ENCODE results near the gene PCDHGA5. TPM values are rescaled to one million over a fixed set of nuclear protein-coding genes. Genes with fewer than 3 reads are reported as not detected.
"Not testable (repeated sequence)": the region's sequence is repeated elsewhere in the genome, so short reads cannot be mapped to it uniquely, and the experiment has no call there.

The PCDHGA5 gene
- polyA plus RNA-seq, 1 donor (not counting 4 experiments of a cell fraction or from before 2014, with no cell fraction given): 0.01 TPM

DNA sequence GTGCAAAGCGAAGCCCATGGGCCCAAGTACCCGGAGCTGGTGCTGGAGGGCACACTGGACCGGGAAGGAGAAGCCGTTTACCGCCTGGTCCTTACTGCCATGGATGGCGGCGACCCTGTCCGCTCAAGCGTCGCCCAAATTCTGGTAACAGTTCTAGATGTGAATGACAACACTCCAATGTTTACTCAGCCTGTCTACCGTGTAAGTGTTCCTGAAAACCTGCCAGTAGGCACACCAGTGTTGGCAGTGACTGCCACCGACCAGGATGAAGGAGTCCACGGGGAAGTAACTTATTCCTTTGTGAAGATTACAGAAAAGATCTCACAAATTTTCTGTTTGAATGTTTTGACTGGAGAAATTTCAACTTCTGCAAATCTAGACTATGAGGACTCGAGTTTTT is 10.7 kb downstream of the PCDHGA5 start:
- no peaks in the 10 kb centered on the region for H3K9me1 ChIP-seq (ENCODE audit: control insufficient read depth, extremely low read depth, insufficient read depth, low read length)
- dilution Hi-C loops (cut with MboI; ENCODE audit: extremely low pct_ligation_motif_present, low sequenced_read_pairs): no loop called here
- no peak overlapping the region for H3K27ac ChIP-seq (ENCODE audit: control insufficient read depth, insufficient read depth, low read length)
- peaks cover 24% of the 10 kb centered on the region for H3K9me3 ChIP-seq (ENCODE audit: control insufficient read depth, low read depth, low read length)
- H2AFZ ChIP-seq (ENCODE audit: control insufficient read depth, low read length): no peak overlapping the region
- no peaks in the 10 kb centered on the region for H4K20me1 ChIP-seq (ENCODE audit: control insufficient read depth, extremely low read depth, insufficient read depth, low read length)
- no peak overlapping the region for H3K4me3 ChIP-seq (ENCODE audit: control insufficient read depth in 2 of 3, extremely low read depth in 1 of 3, insufficient read depth in 2 of 3, low read depth in 1 of 3, low read length in 3 of 3)
- H3K36me3 ChIP-seq (ENCODE audit: control insufficient read depth in 2 of 2, extremely low read depth in 1 of 2, insufficient read depth in 2 of 2, low read length in 2 of 2): no peaks in the 10 kb centered on the region
- H3K27me3 ChIP-seq (ENCODE audit: control insufficient read depth, extremely low read depth, insufficient read depth, low read length): peaks cover 33% of the 10 kb centered on the region
- no peak overlapping the region for H3K9ac ChIP-seq (ENCODE audit: control insufficient read depth, extremely low read depth, insufficient read depth, low read length)
- FAIRE-seq (no peak), DNase-seq (ENCODE audit: low read depth, low spot score) (no peak)
- H3K4me2 ChIP-seq (ENCODE audit: control insufficient read depth, extremely low read depth, insufficient read depth, low read depth, low read length): no peak overlapping the region
- H3K4me1 ChIP-seq (ENCODE audit: control insufficient read depth, extremely low read depth, insufficient read depth, low read length): no peaks in the 10 kb centered on the region
- H3K79me2 ChIP-seq (ENCODE audit: control insufficient read depth, insufficient read depth, low read length): no peaks in the 10 kb centered on the region
- TF ChIP-seq EZH2 (IDR thresholded peaks at IDR 0.05; ENCODE audit: low read length): no peak
- TF ChIP-seq, protein P1, sequence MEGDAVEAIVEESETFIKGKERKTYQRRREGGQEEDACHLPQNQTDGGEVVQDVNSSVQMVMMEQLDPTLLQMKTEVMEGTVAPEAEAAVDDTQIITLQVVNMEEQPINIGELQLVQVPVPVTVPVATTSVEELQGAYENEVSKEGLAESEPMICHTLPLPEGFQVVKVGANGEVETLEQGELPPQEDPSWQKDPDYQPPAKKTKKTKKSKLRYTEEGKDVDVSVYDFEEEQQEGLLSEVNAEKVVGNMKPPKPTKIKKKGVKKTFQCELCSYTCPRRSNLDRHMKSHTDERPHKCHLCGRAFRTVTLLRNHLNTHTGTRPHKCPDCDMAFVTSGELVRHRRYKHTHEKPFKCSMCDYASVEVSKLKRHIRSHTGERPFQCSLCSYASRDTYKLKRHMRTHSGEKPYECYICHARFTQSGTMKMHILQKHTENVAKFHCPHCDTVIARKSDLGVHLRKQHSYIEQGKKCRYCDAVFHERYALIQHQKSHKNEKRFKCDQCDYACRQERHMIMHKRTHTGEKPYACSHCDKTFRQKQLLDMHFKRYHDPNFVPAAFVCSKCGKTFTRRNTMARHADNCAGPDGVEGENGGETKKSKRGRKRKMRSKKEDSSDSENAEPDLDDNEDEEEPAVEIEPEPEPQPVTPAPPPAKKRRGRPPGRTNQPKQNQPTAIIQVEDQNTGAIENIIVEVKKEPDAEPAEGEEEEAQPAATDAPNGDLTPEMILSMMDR (optimal IDR thresholded peaks at IDR 0.05 in 1 of 3, IDR thresholded peaks at IDR 0.05 in 1 of 3, conservative IDR thresholded peaks at IDR 0.05 in 1 of 3; ENCODE audit: extremely low read depth in 1 of 3, insufficient read depth in 2 of 3, low read length in 3 of 3): no peak

DNA sequence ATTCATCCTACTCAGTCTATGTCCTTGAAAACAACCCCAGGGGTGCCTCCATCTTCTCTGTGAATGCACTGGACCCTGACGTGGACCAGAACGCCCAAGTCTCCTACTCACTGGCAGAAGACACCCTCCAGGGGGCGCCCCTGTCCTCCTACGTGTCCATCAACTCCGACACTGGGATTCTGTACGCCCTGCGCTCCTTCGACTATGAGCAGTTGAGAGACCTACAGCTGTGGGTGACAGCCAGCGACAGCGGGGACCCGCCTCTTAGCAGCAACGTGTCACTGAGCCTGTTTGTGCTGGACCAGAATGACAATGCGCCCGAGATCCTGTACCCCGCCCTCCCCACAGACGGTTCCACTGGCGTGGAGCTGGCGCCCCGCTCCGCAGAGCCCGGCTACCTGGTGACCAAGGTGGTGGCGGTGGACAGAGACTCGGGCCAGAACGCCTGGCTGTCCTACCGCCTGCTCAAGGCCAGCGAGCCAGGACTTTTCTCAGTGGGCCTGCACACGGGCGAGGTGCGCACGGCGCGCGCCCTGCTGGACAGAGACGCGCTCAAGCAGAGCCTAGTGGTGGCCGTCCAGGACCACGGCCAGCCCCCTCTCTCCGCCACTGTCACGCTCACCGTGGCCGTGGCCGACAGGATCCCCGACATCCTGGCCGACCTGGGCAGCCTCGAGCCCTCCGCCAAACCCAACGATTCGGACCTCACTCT is 11.6 kb downstream of the PCDHGA5 start:
- H3K27ac ChIP-seq (ENCODE audit: control insufficient read depth, insufficient read depth, low read length); H3K9me1 ChIP-seq (ENCODE audit: control insufficient read depth, extremely low read depth, insufficient read depth, low read length); H3K9ac ChIP-seq (ENCODE audit: control insufficient read depth, extremely low read depth, insufficient read depth, low read length); H3K4me2 ChIP-seq (ENCODE audit: control insufficient read depth, extremely low read depth, insufficient read depth, low read depth, low read length); dilution Hi-C loops (cut with MboI; ENCODE audit: extremely low pct_ligation_motif_present, low sequenced_read_pairs); H3K79me2 ChIP-seq (ENCODE audit: control insufficient read depth, insufficient read depth, low read length); H4K20me1 ChIP-seq (ENCODE audit: control insufficient read depth, extremely low read depth, insufficient read depth, low read length); FAIRE-seq; H2AFZ ChIP-seq (ENCODE audit: control insufficient read depth, low read length); H3K4me3 ChIP-seq (ENCODE audit: control insufficient read depth in 2 of 3, extremely low read depth in 1 of 3, insufficient read depth in 2 of 3, low read depth in 1 of 3, low read length in 3 of 3); H3K4me1 ChIP-seq (ENCODE audit: control insufficient read depth, extremely low read depth, insufficient read depth, low read length); H3K36me3 ChIP-seq (ENCODE audit: control insufficient read depth in 2 of 2, extremely low read depth in 1 of 2, insufficient read depth in 2 of 2, low read length in 2 of 2); DNase-seq (ENCODE audit: low read depth, low spot score): not testable (repeated sequence)
- peaks cover 23% of the 10 kb centered on the region for H3K9me3 ChIP-seq (ENCODE audit: control insufficient read depth, low read depth, low read length)
- peaks cover 26% of the 10 kb centered on the region for H3K27me3 ChIP-seq (ENCODE audit: control insufficient read depth, extremely low read depth, insufficient read depth, low read length)

All from keratinocyte (primary cell).